Muscle of leg (tissue), 11 donors: Measurements from ENCODE around the gene CTDSPL. TPM values are rescaled to one million over a fixed set of nuclear protein-coding genes. Genes with fewer than 3 reads are reported as not detected.

Experiments used
- DNase-seq: peaks from one replicate; pipeline ENCODE4 v3.0.0; 2013
- H3K27ac ChIP-seq: one replicate; pipeline ENCODE4 v1.5.1; 2013; ENCODE audit warnings: mild to moderate bottlenecking, low read length, control low read depth
- H3K27me3 ChIP-seq: one replicate; pipeline ENCODE4 v1.6.1; 2013; ENCODE audit warnings: low read length; ENCODE audit not compliant: control insufficient read depth, insufficient read depth
- H3K36me3 ChIP-seq: one replicate; pipeline ENCODE4 v1.6.1; 2013; ENCODE audit warnings: low read length; ENCODE audit not compliant: control insufficient read depth, insufficient read depth
- H3K4me1 ChIP-seq: one replicate; pipeline ENCODE4 v1.6.1; 2013; ENCODE audit warnings: low read length; ENCODE audit not compliant: control insufficient read depth, insufficient read depth
- H3K4me3 ChIP-seq: one replicate; pipeline ENCODE4 v1.5.1; 2013; ENCODE audit warnings: low read length, control low read depth
- H3K9me3 ChIP-seq: replicated peaks from 2 replicates; pipeline ENCODE4 v1.6.1; 2013; ENCODE audit warnings: low read depth, low read length; ENCODE audit not compliant: control insufficient read depth
- WGBS: methylation state at CpG from one replicate; pipeline ENCODE4 v1.1.5; 2013; ENCODE audit warnings: missing lambda C conversion rate; ENCODE audit not compliant: insufficient coverage; 5-methylcytosine and 5-hydroxymethylcytosine counted together
- polyA plus RNA-seq, 8 donors: library from polyadenylated mRNA; unstranded; fragments of 120-200 nt; gene quantifications; one replicate each; pipeline versions ENCODE4 v1.2.1 to v1.2.3, GENCODE V29; 2013; ENCODE audit warnings: inconsistent platforms in 1 of 8, low replicate concordance in 1 of 8; ENCODE audit not compliant: insufficient read length in 8 of 8, insufficient read depth in 1 of 8
- total RNA-seq: library from RNA; stranded (reverse); fragments of 120-200 nt; gene quantifications from one replicate; pipeline ENCODE4 v1.2.4, GENCODE V29; 2013

Gene CTDSPL
- total and polyA plus RNA-seq, 9 donors = 29.9 to 41.8 (median 38.0) TPM

- H3K27me3 ChIP-seq = no peaks in the 10 kb centered on the region
- H3K27ac ChIP-seq = peak overlapping the region; percentile 36
- DNase-seq = no peak
- WGBS = 72% methylated on average over 6 of the region's 7 CpGs
- peaks cover 17% of the 10 kb centered on the region for H3K36me3 ChIP-seq
- H3K4me3 ChIP-seq = no peak overlapping the region
- H3K4me1 ChIP-seq = peaks cover 9% of the 10 kb centered on the region
- no peaks in the 10 kb centered on the region for H3K9me3 ChIP-seq
These were observed 95.9 kb downstream of the CTDSPL start for GRCh38 chr3:37957539-37957936.

GRCh38 chr3:37961622-37962431 lies 100.1 kb downstream of the CTDSPL start:
- no peak for DNase-seq
- H3K27ac ChIP-seq = peak overlapping the region; percentile 52
- no peak overlapping the region for H3K4me3 ChIP-seq
- no peaks in the 10 kb centered on the region for H3K27me3 ChIP-seq
- no CpG with 5 or more reads among the region's 6 CpGs for WGBS
- H3K9me3 ChIP-seq = no peaks in the 10 kb centered on the region
- H3K4me1 ChIP-seq = peaks cover 8% of the 10 kb centered on the region
- H3K36me3 ChIP-seq = peaks cover 12% of the 10 kb centered on the region

DNA sequence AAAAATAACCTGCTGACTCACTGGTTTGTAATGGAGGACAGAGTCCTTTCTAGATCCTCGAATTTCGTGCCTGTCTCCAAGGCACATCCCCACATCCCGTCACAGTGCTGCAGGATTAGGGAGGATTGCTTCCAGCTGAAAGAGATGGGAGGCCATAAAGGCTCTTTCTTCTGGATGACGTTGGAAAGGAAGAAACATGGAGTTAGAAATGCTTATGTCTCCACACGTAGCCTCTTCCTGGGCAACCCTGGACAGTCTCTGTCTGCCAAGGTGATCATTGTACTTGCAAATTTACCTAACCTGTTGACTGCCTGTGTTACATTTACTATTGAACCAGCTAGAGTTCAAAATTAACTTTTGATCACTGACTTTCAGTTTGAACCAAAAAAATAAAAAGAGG lies 101.3 kb downstream of the CTDSPL start:
- Histone ChIP-seq H3K36me3 (peaks cover 12% of the 10 kb centered on the region), H3K4me1 (peaks cover 10% of the 10 kb centered on the region), H3K9me3 (no peaks in the 10 kb centered on the region), H3K27ac (peak overlapping the region; percentile 67), H3K4me3 (no peak overlapping the region), H3K27me3 (no peaks in the 10 kb centered on the region)
- DNase-seq = peak; percentile 75
- WGBS = no CpG with 5 or more reads among the region's 5 CpGs

GRCh38 chr3:37963635-37964034 lies 102.0 kb downstream of the CTDSPL start:
- Histone ChIP-seq H3K36me3 (peaks cover 10% of the 10 kb centered on the region), H3K27me3 (no peaks in the 10 kb centered on the region), H3K9me3 (no peaks in the 10 kb centered on the region), H3K27ac (no peak overlapping the region), H3K4me1 (peaks cover 16% of the 10 kb centered on the region), H3K4me3 (no peak overlapping the region)
- WGBS = no CpG with 5 or more reads among the region's 3 CpGs
- DNase-seq = no peak

- WGBS = no CpG with 5 or more reads among the region's 3 CpGs
- Histone ChIP-seq H3K27ac (no peak overlapping the region), H3K27me3 (no peaks in the 10 kb centered on the region), H3K4me3 (no peak overlapping the region), H3K36me3 (peaks cover 6% of the 10 kb centered on the region), H3K4me1 (peaks cover 21% of the 10 kb centered on the region), H3K9me3 (no peaks in the 10 kb centered on the region)
- DNase-seq = no peak
These were observed 102.5 kb downstream of the CTDSPL start for GRCh38 chr3:37964146-37964545.

DNA sequence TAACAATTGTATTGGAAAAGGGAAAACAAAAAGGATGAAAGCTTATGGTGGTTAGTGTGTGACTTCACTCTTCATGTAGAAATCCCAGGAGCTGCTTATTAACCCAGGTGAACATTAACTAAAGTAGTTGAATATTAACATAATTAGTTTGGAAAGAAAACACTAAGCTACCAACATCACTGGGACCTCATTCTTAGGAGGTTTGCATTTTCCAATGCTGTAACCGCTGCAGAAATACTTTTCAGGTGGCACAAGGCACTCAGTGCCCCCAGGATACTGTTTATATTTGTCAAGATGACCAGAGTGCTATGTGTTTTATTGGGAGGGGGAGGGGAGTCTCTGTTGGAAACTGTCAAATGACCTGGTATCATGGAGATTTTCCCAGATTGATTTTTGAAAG lies 103.0 kb downstream of the CTDSPL start:
- H3K9me3 ChIP-seq = no peaks in the 10 kb centered on the region
- H3K4me1 ChIP-seq = peaks cover 27% of the 10 kb centered on the region
- H3K4me3 ChIP-seq = no peak overlapping the region
- WGBS = 80% methylated on average over 1 of the region's 1 CpG
- DNase-seq = no peak
- no peak overlapping the region for H3K27ac ChIP-seq
- peaks cover 6% of the 10 kb centered on the region for H3K36me3 ChIP-seq
- no peaks in the 10 kb centered on the region for H3K27me3 ChIP-seq

GRCh38 chr3:37967260-37967881 lies 105.7 kb downstream of the CTDSPL start:
- Histone ChIP-seq H3K27ac (peak overlapping the region; percentile 17), H3K9me3 (no peaks in the 10 kb centered on the region), H3K36me3 (peaks cover 17% of the 10 kb centered on the region), H3K4me3 (no peak overlapping the region), H3K27me3 (no peaks in the 10 kb centered on the region), H3K4me1 (peaks cover 28% of the 10 kb centered on the region)
- DNase-seq = peak; percentile 64
- 31% methylated on average over 5 of the region's 7 CpGs for WGBS

- Histone ChIP-seq H3K27me3 (no peaks in the 10 kb centered on the region), H3K4me1 (peaks cover 24% of the 10 kb centered on the region), H3K27ac (peak overlapping the region; percentile 88), H3K9me3 (no peaks in the 10 kb centered on the region), H3K36me3 (peaks cover 22% of the 10 kb centered on the region), H3K4me3 (no peak overlapping the region)
- DNase-seq = no peak
- 76% methylated on average over 4 of the region's 9 CpGs for WGBS
These were observed 106.5 kb downstream of the CTDSPL start for GRCh38 chr3:37968199-37968598.

- Histone ChIP-seq H3K4me3 (no peak overlapping the region), H3K4me1 (peaks cover 31% of the 10 kb centered on the region), H3K36me3 (peaks cover 26% of the 10 kb centered on the region), H3K27me3 (no peaks in the 10 kb centered on the region), H3K27ac (peak overlapping the region; percentile 88), H3K9me3 (no peaks in the 10 kb centered on the region)
- peak; percentile 80 for DNase-seq
- WGBS = 71% methylated on average over 12 of the region's 15 CpGs
These were observed 107.3 kb downstream of the CTDSPL start for GRCh38 chr3:37968813-37969595.

GRCh38 chr3:37969596-37970100 lies 108.0 kb downstream of the CTDSPL start:
- DNase-seq = peak; percentile 79
- Histone ChIP-seq H3K4me3 (no peak overlapping the region), H3K27me3 (no peaks in the 10 kb centered on the region), H3K4me1 (peaks cover 38% of the 10 kb centered on the region), H3K36me3 (peaks cover 29% of the 10 kb centered on the region), H3K9me3 (no peaks in the 10 kb centered on the region), H3K27ac (peak overlapping the region; percentile 88)
- 68% methylated on average over 6 of the region's 7 CpGs for WGBS
